CD14-positive monocyte (primary cell): ENCODE results near the gene SLC27A6. TPM values are rescaled to one million over a fixed set of nuclear protein-coding genes. Genes with fewer than 3 reads are reported as not detected.

Source experiments
- DNase-seq, 3 donors: peaks; one replicate each; pipeline ENCODE4 v3.0.0-alpha.2; 2011 to 2022
- H2AFZ ChIP-seq: 2 replicates; pipeline ENCODE4 v1.6.0; 2012; ENCODE audit warnings: mild to moderate bottlenecking, low read depth, low read length, inconsistent platforms; ENCODE audit not compliant: insufficient read depth, poor library complexity, severe bottlenecking
- H3K27ac ChIP-seq, 2 donors: 1 replicate in 1 of 2; 2 replicates in 1 of 2; pipeline ENCODE4 v1.5.1; 2012 to 2013; ENCODE audit warnings: low read length in 2 of 2, control low read depth in 1 of 2, inconsistent platforms in 1 of 2, low read depth in 1 of 2, mild to moderate bottlenecking in 1 of 2
- H3K27me3 ChIP-seq, 2 donors: one replicate each; pipeline versions ENCODE4 v1.6.0 to v1.6.1; 2011 to 2013; ENCODE audit warnings: low read length in 2 of 2; ENCODE audit not compliant: control insufficient read depth in 2 of 2, insufficient read depth in 2 of 2
- H3K36me3 ChIP-seq, 2 donors: replicated peaks in 1 of 2; 1 replicate in 1 of 2; 2 replicates in 1 of 2; pipeline versions ENCODE4 v1.5.1 to v1.6.1; 2012 to 2013; ENCODE audit warnings: low read length in 2 of 2, control low read depth in 1 of 2, inconsistent platforms in 1 of 2, mild to moderate bottlenecking in 1 of 2; ENCODE audit not compliant: insufficient read depth in 2 of 2, control insufficient read depth in 1 of 2
- H3K4me1 ChIP-seq, 2 donors: 1 replicate in 1 of 2; 2 replicates in 1 of 2; pipeline versions ENCODE4 v1.5.1 to v1.6.1; 2012 to 2013; ENCODE audit warnings: low read length in 2 of 2, control low read depth in 1 of 2, inconsistent platforms in 1 of 2, mild to moderate bottlenecking in 1 of 2, moderate library complexity in 1 of 2; ENCODE audit not compliant: insufficient read depth in 2 of 2, control insufficient read depth in 1 of 2
- H3K4me2 ChIP-seq: replicated peaks from 2 replicates; pipeline ENCODE3; 2012; ENCODE audit warnings: low read length, moderate library complexity, mild to moderate bottlenecking; ENCODE audit not compliant: poor library complexity, severe bottlenecking; ENCODE audit errors: extremely low read depth
- H3K4me3 ChIP-seq, 3 experiments: fragments of 200-600 bp in 1 of 3; sonication (generic) in 1 of 3; replicated peaks in 1 of 3; 1 replicate in 2 of 3; 2 replicates in 1 of 3; pipeline ENCODE4 v1.5.1; 2011 to 2013; ENCODE audit warnings: low read length in 3 of 3, mild to moderate bottlenecking in 3 of 3, control low read depth in 2 of 3, low read depth in 2 of 3, inconsistent platforms in 1 of 3, moderate library complexity in 1 of 3
- H3K79me2 ChIP-seq: 2 replicates; pipeline ENCODE4 v1.6.0; 2012; ENCODE audit warnings: mild to moderate bottlenecking, control low read depth, inconsistent platforms, low read length, moderate library complexity; ENCODE audit not compliant: insufficient read depth
- H3K9ac ChIP-seq: 2 replicates; pipeline ENCODE4 v1.6.0; 2017; ENCODE audit warnings: low read length, mild to moderate bottlenecking; ENCODE audit not compliant: insufficient read depth, poor library complexity, severe bottlenecking
- H3K9me3 ChIP-seq, 2 donors: replicated peaks in 1 of 2; 1 replicate in 1 of 2; 2 replicates in 1 of 2; pipeline versions ENCODE4 v1.5.1 to v1.6.1; 2012 to 2013; ENCODE audit warnings: low read length in 2 of 2, control low read depth in 1 of 2; ENCODE audit not compliant: control insufficient read depth in 1 of 2, insufficient read depth in 1 of 2
- H4K20me1 ChIP-seq: 2 replicates; pipeline ENCODE4 v1.6.0; 2012; ENCODE audit warnings: mild to moderate bottlenecking, low read length, control low read depth, moderate library complexity; ENCODE audit not compliant: insufficient read depth
- H3K27ac Mint-ChIP-seq, 7 donors: one replicate each; pipeline ENCODE4 v1.8.0; 2020; ENCODE audit warnings: mild to moderate bottlenecking in 7 of 7, mixed read lengths in 7 of 7, moderate library complexity in 6 of 7, inconsistent platforms in 2 of 7
- H3K27me3 Mint-ChIP-seq, 3 donors: one replicate each; pipeline ENCODE4 v1.8.0; 2021 to 2022; ENCODE audit warnings: low read depth in 3 of 3, mild to moderate bottlenecking in 3 of 3, mixed read lengths in 3 of 3, moderate library complexity in 3 of 3, inconsistent platforms in 1 of 3
- H3K36me3 Mint-ChIP-seq, 2 donors: one replicate each; pipeline ENCODE4 v1.8.0; 2020; ENCODE audit warnings: mixed read lengths in 2 of 2, inconsistent platforms in 1 of 2, mild to moderate bottlenecking in 1 of 2
- H3K4me1 Mint-ChIP-seq: one replicate; pipeline ENCODE4 v1.8.0; 2020; ENCODE audit warnings: mild to moderate bottlenecking, mixed read lengths
- H3K4me3 Mint-ChIP-seq, 2 donors: one replicate each; pipeline ENCODE4 v1.8.0; 2020; ENCODE audit warnings: mild to moderate bottlenecking in 2 of 2, mixed read lengths in 2 of 2, moderate library complexity in 1 of 2
- H3K9me3 Mint-ChIP-seq, 7 donors: one replicate each; pipeline ENCODE4 v1.8.0; 2020 to 2022; ENCODE audit warnings: mixed read lengths in 7 of 7, mild to moderate bottlenecking in 6 of 7, moderate library complexity in 6 of 7, inconsistent platforms in 2 of 7
- CTCF ChIP-seq: fragments of 200-600 bp; IDR thresholded peaks from one replicate; pipeline ENCODE4 v1.8.0; 2022; ENCODE audit warnings: antibody characterized with exemption, mild to moderate bottlenecking
- WGBS: methylation state at CpG from one replicate; pipeline ENCODE4 v1.1.5; 2013; ENCODE audit warnings: missing lambda C conversion rate; ENCODE audit not compliant: insufficient coverage; 5-methylcytosine and 5-hydroxymethylcytosine counted together
- intact Hi-C, 2 donors: fragments of 100-400 bp; cut with micrococcal nuclease; formaldehyde crosslinking; loops; one replicate each; pipeline versions ENCODE4 v1.15.0 to v1.15.1; 2023
- polyA plus RNA-seq, 3 donors: library from polyadenylated mRNA; depleted of rRNA in 1 of 3; unstranded in 2 of 3; stranded (reverse) in 1 of 3; fragments of 300-500 nt in 2 of 3; fragments of >200 nt in 1 of 3; fragmentation: Illumina TruSeq in 2 of 3; gene quantifications; 1 replicate in 2 of 3; 2 replicates in 1 of 3; pipeline ENCODE4 v1.2.3, GENCODE V29; 2012 to 2021

Gene SLC27A6
- polyA plus RNA-seq, 3 donors, result not detected

GRCh38 chr5:128988476-128988875 lies 23.2 kb downstream of the SLC27A6 start:
- Histone ChIP-seq H3K4me2 (no peak overlapping the region), H3K9ac (no peak overlapping the region), H3K79me2 (no peaks in the 10 kb centered on the region), H3K27ac (no peak overlapping the region), H2AFZ (no peak overlapping the region), H3K9me3 (no peaks in the 10 kb centered on the region), H3K4me3 (no peak overlapping the region), H3K36me3 (no peaks in the 10 kb centered on the region), H4K20me1 (no peaks in the 10 kb centered on the region), H3K27me3 (no peaks in the 10 kb centered on the region), H3K4me1 (no peaks in the 10 kb centered on the region)
- no peak overlapping the region for H3K27ac Mint-ChIP-seq
- intact Hi-C loops, result no loop called here
- no peaks in the 10 kb centered on the region for H3K36me3 Mint-ChIP-seq
- no peak for DNase-seq
- H3K4me1 Mint-ChIP-seq, result no peaks in the 10 kb centered on the region
- no peak for TF ChIP-seq CTCF
- peaks cover 0 to 3% (median 0%) of the 10 kb centered on the region in 7 donors for H3K9me3 Mint-ChIP-seq
- WGBS, result no CpG with 5 or more reads among the region's 1 CpG
- H3K4me3 Mint-ChIP-seq, result no peak overlapping the region
- H3K27me3 Mint-ChIP-seq, result peaks cover 0 to 2% (median 0%) of the 10 kb centered on the region in 3 donors

- no peaks in the 10 kb centered on the region for H4K20me1 ChIP-seq
- H3K27me3 ChIP-seq, result no peaks in the 10 kb centered on the region
- no peak for DNase-seq
- TF ChIP-seq CTCF, result no peak
- H3K36me3 ChIP-seq, result no peaks in the 10 kb centered on the region
- Mint-ChIP-seq H3K36me3 (no peaks in the 10 kb centered on the region), H3K4me3 (no peak overlapping the region), H3K27me3 (no peaks in the 10 kb centered on the region), H3K9me3 (peaks cover 0 to 9% (median 2%) of the 10 kb centered on the region in 7 donors), H3K4me1 (no peaks in the 10 kb centered on the region), H3K27ac (no peak overlapping the region)
- H2AFZ ChIP-seq, result no peak overlapping the region
- no peak overlapping the region for H3K4me2 ChIP-seq
- H3K9me3 ChIP-seq, result no peaks in the 10 kb centered on the region
- WGBS, result 0% methylated on average over 1 of the region's 5 CpGs
- H3K79me2 ChIP-seq, result no peaks in the 10 kb centered on the region
- no peak overlapping the region for H3K27ac ChIP-seq
- intact Hi-C loops, result no loop called here
- no peak overlapping the region for H3K9ac ChIP-seq
- no peaks in the 10 kb centered on the region for H3K4me1 ChIP-seq
- H3K4me3 ChIP-seq, result no peak overlapping the region
These were observed 36.7 kb downstream of the SLC27A6 start for GRCh38 chr5:129001841-129002526.
